ENCODE results near the gene MXI1.

- no peak for TF ChIP-seq ZNF274 (IDR thresholded peaks at IDR 0.05; ENCODE audit: low read depth, low read length)
- no peak for TF ChIP-seq SUZ12 (IDR thresholded peaks at IDR 0.05; ENCODE audit: extremely low read depth, insufficient read depth, insufficient read length)
- no peak for TF ChIP-seq YY1 (IDR thresholded peaks at IDR 0.05; ENCODE audit: insufficient read depth, insufficient read length)
Measured at GRCh38 chr10:110241841-110242240, 34.4 kb downstream of the MXI1 start.

All from NT2/D1 (cell line).